Eye (tissue), 1 donor: ENCODE data around the gene C11orf54.

ENCODE experiments used
- DNase-seq: peaks from one replicate; pipeline ENCODE4 v3.0.0-alpha.2; 2015

Gene C11orf54

DNA sequence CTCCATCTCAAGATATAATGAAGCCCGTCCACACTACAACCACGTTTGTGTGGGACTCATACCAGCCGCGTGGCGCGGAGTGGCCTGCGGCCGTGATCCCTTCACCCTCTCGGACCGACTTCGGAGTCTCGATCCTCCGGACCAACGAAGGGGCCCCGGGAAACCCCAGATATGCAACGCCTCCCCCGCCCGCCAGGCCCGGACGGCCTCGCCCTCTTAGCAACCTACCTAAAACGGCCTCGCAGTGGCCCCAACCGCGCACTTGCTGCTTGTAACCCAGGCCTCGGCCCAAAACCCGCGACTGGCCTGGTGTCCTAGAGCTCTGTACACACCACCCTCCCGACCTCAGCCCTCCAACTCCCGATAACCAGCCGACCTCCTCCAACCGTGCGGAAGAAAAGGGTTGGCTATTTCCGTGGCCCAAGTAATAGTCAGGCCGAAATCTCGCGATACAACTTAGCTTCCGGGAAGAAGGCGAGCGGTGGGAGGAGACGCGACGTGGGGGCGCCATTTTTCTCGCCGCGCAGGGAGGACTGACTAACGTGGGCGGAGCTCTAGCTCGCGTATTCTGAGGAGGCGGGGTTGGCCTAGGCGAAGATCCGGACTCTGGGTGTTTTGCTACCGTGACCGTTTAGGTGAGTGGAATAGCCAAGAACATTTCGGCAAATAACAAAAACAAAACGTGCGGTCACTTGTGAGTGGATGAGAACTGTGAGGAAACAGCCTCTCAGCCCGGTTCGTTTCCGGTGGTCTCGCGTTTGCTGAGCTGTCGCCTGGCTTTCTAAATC, at the start of gene C11orf54, which contains the start of gene TAF1D:
C11orf54 (plus strand) TSS at position 579 of the 788 bp plus-strand sequence. CDS start 5,722 bp downstream, outside the sequence.
TAF1D (minus strand) TSS at position 402 of the 788 bp plus-strand sequence. CDS start 2,191 bp downstream, outside the sequence.
- peak; percentile 100 for DNase-seq

DNA sequence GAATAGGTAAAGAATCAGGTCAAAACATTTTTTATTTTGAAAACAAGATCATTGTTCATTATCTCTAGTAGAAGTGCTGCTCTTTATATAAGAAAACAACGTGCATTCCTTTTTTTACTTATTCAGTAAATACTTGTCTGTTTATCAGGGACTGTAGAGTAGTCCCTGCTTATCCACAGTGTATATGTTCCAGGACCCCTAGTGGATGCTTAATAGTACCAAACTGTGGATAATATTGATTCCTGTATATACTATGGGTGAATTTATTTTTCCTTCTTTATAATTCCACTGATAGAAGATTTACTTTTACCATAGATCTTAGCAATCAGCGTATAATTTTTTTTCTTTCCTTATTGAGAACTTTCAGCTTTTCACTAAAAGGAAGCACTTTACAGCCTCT, 47.4 kb upstream of the C11orf54 start:
- no peak for DNase-seq

DNA sequence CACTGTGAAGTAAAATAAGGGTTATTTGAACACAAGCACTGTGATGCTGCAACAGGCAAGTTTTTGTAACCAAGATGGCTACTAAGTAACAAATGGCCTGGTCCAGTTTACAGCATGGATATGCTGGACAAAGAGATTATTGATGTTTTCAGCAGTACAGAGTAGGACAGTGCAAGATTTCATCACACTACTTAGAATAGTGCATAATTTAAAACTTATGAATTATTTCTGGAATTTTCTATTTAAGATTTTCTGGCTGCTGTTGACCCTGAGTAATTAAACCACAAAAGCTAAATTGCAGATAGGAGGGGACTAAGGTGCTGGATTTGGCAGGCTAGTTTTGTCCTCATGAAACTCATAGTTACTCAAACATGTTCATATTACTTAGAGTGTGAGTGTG, 46.9 kb upstream of the C11orf54 start:
- no peak for DNase-seq

DNA sequence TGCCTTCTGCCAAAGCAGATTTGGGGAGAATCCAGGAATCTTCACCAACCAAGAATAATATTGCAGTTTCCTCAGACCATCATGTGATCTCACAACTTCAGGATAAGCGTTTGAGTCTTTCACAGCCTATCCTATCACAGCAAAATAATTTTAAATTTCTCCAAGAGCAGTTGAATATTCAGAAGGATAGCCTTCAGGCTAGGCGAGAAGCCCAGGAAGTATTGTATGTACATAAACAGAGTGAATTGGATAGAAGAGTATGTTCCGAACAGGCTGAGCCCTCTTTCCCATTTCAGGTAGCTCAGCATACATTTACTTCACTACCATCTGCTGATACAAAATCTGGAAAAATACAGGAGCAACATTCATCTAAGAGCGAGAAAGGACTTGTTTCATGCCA, 43.9 kb upstream of the C11orf54 start:
- no peak for DNase-seq

DNA sequence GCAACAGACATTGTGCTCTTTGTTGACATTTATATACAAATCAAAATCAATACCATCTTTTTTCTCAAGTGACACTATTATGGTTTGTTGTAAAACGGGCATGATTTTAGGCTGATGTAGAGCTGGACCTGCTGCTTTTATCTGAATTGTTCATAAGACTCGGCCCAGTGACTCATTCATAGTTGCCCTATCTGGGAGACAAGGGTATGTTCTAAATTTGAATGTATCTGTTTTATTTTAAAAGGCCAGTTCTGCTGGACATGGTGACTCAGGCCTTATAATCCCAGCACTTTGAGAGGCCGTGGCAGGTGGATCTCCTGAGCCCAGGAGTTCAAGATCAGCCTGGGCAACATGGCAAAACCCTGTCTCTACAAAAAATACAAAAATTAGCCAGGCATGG, 40.6 kb upstream of the C11orf54 start:
- DNase-seq: no peak

DNA sequence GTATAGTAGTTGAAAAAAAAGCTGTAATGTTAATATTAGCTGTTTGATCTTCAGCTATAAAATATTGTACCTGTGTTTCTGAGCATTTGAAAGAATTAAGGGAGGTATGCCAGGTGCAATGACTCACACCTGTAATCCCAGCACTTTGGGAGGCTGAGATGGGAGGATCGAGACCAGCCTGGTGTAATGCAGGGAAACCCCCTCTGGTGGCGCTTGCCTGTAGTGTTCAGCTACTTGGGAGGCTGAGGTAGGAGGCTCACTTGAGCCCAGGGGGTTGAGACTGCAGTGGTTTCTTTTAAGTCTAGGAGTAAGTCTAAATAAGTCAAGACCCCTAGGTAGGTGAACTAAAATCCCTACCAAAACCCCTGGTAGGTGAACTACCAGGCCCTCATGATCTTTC, 37.2 kb upstream of the C11orf54 start:
- DNase-seq: no peak

DNA sequence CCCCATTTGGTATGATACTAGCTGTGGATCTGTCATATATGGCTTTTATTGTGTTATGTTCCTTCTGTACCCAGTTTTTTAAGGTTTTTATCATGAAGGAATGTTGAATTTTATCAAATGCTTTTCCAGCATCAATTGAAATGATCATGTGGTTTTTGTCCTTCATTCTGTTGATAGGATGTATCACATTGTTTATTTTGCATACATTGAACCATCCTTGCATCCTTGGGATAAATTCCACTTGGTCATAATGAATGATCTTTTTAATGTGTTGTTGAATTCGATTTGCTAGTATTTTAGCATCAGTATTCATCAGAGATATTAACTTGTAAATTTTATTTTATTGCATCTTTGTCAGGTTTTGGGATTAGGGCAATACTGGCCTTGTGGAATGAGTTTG, 31.2 kb upstream of the C11orf54 start:
- no peak for DNase-seq

DNA sequence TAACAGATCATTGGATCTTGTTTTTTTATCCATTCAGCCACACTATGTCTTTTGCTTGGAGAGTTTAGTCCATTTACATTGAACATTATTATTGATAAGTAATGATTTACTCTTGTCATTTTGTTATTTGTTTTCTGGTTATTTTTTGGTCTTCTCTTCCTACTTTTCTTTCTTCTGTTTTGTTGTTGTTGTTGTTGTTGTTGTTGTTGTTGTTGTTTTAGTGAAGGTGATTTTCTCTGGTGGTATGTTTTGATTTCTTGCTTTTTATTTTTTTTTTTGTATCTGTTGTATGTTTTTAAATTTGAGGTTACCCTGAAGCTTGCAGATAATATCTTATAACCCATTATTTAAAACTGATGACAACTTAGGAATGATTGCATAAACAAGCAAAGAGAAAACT, 28.8 kb upstream of the C11orf54 start:
- no peak for DNase-seq

DNA sequence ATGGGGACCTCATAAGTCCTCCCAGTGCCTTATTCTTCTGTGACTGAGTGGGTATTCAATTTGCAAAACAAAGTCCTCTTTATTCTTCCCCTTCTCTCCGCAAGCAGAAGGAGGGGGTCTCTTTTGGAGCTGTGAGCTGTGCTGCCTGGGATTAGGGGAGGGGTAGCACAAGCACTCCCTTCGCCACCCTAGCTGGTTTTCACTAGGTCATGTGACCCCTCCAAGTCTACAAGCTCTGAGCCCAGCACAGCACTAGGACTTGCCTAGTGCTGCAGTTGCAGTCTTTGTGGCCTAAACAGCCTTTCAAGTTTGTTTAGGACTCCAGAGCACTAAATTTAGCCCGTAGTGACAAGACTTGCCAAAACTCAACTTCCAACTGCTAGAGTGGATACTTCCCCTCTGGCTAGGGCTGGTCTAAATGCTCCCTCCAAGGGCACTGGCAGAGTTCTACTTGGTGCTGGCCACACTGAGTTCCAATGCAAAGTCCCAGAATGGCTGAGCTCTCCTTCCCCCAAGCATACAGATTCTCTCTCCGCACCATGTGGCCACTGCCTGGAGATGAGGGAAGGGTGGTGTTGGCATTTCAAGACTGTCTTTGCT, 25.6 kb upstream of the C11orf54 start:
- DNase-seq: no peak

DNA sequence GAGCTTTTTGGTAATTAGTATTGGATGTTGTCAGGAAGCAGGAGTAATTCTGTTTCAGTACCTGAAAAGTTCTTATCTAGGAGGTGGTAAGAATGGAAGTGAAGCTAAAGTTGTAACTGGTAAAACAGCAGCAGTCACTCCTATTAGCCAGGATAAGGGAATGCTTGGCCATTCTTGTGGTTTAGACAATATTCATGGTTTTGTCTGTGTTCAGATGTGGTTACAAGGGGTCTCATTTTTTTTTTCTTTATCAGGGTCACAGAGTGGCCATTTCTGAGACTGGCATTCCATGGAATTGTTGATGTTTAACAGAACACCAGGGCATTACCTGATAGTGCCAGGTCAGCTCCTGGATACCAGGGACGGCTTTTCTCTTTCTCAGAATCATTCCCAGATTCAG, 24.0 kb upstream of the C11orf54 start:
- no peak for DNase-seq

DNA sequence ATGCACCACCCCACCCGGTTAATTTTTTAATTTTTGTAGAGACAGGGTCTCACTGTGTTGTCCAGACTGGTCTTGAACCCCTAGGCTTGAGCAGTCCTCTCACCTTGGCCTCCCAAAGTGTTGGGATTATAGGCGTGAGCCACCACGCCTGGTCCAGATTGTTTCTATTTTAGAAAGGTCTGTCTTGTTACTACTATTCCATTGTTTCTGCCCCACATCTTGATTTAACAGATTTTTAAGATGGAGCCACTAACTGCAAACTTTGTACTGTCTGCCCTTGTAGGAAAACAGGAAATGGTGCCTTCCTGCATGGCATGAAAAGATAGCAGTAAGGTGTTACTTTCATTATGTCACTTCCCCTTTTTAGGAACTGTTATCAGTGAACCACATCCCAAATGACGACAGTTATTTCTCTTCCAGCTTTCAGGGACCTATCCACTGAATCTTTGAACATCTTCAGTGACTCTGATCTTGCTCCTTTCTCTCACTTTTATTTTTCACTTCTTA, 23.4 kb upstream of the C11orf54 start:
- DNase-seq: no peak

DNA sequence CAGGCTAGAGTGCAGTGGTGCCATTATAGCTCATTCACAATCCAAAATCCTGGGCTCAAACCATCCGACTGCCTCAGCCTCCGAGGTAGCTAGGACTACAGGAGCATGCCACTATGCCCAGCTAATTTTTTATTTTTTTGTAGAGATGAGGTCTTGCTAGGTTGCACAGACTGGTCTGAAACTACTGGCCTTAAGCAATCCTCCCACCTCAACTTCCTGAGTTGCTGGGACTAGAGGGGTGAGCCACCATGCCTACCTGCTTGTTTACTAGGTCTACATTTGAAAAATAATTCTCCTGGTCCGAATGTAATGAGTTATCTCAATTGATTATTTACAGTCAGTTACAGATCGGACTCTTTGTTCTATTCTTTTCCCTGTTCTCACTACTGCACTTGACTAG, 22.2 kb upstream of the C11orf54 start:
- no peak for DNase-seq

DNA sequence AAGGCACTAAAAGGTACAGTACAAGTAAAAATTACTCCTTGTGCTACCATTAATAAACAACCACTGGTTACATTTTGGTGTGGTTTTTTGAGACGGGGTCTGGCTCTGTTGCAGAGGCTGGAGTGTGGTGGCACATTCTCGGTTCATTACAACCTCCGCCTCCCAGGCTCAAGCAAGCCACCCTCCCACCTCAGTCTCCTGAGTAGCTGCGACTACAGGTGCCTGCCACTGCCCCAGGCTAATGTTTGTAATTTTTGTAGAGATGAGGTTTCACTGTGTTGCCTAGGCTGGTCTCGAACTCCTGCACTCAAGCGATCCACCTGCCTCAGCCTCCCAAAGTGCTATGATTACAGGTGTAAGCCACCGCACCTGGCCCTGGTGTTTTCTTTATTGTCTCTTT, 20.9 kb upstream of the C11orf54 start:
- DNase-seq: no peak

DNA sequence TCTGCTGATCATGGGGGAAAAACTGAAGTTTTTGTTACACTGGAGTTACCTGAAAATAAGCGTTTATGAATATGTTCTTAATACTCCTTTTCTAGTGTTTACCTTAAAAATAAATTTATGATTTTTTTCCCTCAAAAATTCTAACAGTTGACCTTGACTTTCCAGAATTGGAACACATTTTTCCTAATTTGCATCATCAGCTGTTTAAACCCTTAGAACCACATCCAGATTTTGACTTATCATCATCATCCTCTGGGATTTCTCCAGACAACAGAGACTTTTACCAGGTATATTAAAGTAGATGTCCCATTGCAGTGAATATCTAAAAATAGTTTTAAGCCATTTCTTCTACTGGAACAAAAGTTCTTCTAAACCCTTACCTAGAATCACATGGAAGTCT, 17.4 kb upstream of the C11orf54 start:
- DNase-seq: no peak

DNA sequence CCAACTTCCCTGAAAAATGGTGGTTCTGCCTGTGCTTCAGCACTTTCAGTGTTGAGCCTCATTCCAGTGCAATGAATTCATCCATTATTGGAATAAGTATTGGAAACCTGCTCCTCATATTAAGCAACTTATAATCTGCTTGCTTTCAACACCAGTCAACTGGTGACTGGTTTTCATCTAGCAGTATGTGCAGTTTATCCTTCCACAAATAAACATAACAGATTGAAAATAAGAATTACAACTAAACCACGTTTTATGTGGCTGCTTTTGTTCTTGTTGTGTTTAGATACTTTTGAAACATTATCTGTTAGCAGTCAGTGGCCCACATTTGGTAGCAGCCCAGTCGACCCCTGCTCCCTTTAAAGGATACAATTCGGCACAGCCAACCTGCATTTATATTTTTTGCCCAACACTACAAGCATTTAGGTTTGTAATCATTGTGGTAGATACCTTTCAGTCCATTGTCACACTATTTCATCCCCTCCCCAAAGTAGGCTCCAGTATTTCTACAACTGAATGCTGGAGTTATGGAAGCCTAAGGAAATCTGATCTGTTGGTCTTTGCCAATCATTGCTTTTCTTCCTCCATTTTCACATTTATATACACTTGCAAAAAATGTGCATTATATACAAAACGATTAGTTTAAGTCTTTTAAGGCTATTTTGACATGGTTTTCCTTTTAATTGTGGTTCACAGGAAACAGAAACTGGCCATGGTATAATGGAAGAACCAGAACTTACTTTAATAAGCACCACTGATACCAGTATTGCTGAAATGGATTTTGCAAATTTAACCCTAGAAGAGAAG, 13.3 kb upstream of the C11orf54 start:
- no peak for DNase-seq

DNA sequence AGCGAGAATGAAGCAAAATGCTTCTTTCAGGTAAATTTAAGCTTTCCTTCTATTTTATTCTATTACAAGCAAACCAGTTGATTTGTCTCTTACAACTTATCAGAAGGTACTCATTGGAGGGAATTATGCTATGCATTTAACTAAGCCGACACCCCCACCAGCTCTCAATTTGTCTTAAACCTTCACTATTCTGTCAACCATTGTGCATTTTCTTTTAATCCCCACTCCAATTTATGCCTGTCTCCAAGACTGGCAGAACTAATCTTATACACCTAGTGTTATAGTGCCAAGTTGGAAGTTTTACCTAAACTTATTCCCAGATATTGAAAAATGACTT, 12.7 kb upstream of the C11orf54 start:
- DNase-seq: no peak

DNA sequence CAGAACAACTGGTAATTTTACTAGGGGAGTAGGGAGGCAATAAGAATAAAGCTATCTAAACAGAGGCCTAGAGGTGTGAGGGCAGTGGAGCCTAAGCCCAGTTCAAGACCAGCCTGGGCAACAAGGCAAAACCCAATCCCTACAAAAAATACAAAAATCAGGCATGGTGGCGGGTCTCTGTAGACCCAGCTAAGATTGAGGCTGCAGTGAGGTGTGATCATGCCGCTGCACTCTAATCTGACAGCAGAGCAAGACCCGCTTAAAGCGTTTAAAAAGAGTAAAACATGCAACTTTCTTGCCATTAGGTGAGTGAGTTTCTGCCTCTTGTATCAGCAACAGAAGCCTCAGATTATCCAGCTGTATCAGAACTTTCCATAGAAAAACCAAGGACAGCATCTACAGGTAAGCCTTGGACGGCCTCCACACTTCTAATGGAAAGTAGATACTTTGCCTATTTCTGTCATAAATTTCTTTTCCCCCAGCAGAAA, 12.3 kb upstream of the C11orf54 start:
- no peak for DNase-seq

DNA sequence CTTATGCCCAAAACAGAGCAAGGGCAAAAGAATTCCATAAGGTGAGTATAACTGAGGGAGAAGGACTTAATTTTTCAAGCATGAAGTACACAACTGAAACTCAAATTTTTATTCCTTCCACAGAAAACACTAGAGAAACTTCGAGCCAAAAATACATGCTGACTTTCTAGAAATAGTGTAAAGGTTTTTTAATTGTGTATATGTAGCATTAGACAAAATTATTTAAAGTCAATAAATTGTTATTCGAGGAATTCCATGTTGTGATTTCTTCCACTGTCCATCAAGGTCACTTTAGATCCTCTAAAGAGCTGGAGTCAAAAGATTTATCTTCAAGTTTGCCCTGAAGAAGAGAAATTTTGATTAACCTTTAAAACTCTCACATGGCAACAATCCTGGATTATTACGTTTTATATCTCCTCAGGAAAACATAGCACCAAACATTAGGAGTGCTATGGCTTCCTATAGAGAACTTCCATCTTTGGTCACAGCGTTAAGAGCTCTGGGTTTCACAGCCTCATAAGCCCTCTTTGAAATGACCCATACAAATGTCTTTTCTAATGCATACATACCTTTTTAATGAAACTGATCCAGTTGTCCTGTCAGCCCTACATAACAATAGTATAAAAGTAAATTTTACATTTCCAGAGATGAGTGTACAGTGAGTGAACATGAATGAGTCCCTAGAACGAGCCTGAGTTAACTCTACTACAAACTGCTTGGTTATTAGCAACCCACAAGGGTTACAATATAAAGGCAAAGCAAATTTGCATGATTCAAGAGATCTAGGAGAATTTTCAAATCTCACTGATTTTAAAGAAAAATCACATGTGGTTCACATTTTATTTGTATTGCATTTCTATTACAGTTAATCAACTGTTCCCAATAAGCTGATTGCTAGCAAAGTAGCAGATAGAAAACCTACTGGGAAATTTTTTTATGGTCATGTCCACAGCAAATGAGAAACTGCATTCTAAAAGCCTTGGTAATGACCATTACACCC, 11.1 kb upstream of the C11orf54 start:
- no peak for DNase-seq

DNA sequence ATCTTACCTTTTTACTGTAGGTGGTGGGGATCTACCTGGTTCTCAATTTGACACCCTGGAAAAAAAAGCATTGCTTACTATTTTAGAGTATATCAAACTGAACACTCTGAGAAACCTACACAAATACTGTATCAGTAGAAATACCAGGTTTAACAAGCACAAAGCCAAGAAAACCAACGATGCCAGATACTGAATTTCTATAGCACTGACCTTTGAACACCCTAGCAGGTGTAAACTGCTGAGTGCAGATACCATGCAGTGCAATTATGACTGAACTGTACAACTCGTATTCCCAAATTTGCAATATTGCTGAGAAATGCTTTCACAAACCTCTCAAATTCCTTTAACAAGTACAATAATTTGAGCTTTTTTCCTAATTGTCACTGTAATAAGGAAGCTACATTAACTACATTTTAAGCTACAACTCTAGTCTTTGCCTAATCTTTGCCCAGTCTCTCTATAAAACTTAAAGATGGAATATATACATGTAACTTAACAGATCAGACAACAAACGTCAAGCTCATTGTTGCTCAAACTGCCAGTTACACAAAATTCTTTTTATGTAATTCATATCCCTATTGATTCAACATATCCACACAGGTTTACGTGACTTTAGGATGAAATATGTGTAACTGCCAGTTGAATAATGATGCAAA, 9.1 kb upstream of the C11orf54 start:
- DNase-seq: no peak

DNA sequence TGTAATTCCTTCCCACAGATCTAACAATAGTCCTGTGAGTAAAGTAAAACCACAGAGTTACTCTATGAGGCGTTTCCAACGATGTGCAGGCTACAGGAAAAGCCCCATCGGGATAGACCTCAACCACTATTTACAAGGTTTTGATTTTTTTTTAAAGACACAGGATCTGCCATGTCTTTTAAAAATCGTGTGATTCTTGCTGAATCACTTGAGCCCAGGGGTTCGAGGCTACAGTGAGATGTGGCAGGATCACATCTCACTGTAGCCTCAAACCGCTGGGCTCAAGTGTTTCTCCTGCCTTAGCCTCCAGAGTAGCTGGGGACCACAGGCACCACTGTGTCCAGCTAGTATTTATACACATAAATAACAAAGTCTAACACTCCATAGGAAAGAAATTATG, 8.0 kb upstream of the C11orf54 start:
- no peak for DNase-seq

DNA sequence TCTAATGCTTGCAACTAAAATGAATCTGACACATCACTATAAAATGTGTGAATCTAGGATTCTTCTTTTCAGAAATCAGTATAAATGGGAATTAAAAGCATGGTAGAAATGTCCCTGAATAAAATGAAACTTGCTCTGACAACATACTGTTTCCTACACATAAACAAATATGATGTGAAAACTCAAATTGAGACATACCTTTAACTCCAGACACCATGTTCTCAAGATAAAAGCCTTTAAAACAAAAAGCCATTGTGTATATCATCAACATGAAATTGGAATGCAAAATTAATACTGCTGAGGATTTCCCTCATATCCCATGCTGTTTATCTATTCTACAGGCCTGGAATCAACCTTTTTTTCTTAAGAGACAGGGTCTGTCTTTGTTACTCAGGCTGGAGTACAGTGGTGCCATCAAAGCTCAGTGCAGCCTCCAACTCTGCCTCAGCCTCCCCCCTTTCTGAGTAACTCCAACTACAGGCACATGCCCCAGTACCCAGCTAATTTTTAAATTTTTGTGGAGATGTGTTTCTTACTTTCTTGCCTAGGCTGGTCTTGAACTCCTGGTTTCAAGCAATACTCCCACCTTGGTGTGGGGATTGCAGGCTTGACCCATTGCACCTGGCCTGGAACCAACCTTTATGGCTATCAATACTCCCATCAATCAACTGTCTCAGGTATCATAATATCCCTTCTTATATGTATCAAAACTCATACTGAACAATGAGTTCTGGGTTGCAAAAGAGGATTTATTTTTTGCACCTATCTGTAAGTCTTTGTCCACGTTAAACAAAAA, 6.8 kb upstream of the C11orf54 start:
- no peak for DNase-seq
